ENCODE results near the gene TPCN1.

- TF ChIP-seq POLR2A (IDR thresholded peaks at IDR 0.05) (no peak), CTCF (IDR thresholded peaks at IDR 0.05) (no peak)
Measured at GRCh38 chr12:113330505-113330904, 109.2 kb downstream of the TPCN1 start.
